ENCODE measurements around the gene CCDC181.
"Not testable (repeated sequence)": the region's sequence is repeated elsewhere in the genome, so short reads cannot be mapped to it uniquely, and the experiment has no call there.

Gene CCDC181

GRCh38 chr1:169427081-169427641 is at the start of gene CCDC181:
Gene CCDC181 (minus strand): TSS chr1:169427474. CDS start chr1:169424927, 2,547 bp downstream.
- DNase-seq = peak; percentile 24

GRCh38 chr1:169475806-169476387 is 48.6 kb upstream of the CCDC181 start:
- no peak for DNase-seq

- no peak for DNase-seq
Measured at GRCh38 chr1:169474302-169474995, 47.2 kb upstream of the CCDC181 start.

GRCh38 chr1:169473347-169473746 is 46.1 kb upstream of the CCDC181 start:
- DNase-seq = no peak

- DNase-seq = no peak
Measured at GRCh38 chr1:169472738-169473137, 45.5 kb upstream of the CCDC181 start.

GRCh38 chr1:169468982-169469381 is 41.7 kb upstream of the CCDC181 start:
- peak; percentile 7 for DNase-seq

GRCh38 chr1:169466259-169467230 is 39.3 kb upstream of the CCDC181 start:
- DNase-seq = peak; percentile 36

DNA sequence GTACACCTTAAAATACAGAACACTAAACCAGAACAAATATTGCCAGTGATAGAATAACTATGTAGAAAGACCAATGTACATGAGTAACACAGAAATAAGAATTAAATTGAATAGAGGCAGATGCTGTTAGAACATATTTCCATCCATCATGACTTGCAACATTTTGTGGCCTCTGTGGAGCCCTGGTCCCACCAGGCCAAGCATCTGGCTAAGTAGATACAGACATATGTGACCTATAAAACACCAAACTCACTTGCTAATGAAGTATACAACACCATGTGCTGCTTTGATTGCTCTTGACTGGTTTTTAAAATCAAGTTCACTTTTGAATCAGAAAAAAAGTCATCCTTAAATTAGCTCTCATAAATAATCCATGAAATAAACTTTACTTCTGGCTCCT is 38.0 kb upstream of the CCDC181 start:
- DNase-seq = no peak

GRCh38 chr1:169462385-169462784 is 35.1 kb upstream of the CCDC181 start:
- no peak for DNase-seq

DNA sequence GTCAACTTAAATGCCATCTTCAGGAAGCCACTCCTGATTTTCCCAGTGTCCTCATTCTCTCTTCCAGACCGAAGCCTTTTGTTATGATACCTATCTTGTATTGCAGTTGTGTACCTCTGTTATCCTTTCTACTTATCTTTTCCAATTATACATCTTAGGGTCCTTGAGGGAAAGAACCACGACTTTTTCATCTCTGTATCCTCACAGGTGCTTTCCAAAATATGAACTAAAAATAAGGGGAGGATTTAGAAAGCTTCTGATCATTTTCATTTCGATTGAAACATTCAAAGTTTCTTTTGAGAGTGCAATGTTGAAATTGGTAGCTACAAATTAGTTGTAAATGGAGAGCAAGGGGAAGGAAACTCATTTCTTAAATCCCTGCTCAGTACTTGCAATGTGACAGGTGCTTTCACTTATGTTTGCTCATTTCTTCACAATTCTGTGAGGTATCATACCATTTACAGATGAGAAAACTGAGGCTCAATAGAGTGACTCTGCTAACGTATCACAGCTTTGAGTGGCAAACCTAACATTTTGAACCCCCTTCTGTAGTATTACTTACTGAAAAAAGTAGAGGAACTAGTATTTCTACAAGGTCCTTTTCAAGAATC is 34.2 kb upstream of the CCDC181 start:
- no peak for DNase-seq

DNA sequence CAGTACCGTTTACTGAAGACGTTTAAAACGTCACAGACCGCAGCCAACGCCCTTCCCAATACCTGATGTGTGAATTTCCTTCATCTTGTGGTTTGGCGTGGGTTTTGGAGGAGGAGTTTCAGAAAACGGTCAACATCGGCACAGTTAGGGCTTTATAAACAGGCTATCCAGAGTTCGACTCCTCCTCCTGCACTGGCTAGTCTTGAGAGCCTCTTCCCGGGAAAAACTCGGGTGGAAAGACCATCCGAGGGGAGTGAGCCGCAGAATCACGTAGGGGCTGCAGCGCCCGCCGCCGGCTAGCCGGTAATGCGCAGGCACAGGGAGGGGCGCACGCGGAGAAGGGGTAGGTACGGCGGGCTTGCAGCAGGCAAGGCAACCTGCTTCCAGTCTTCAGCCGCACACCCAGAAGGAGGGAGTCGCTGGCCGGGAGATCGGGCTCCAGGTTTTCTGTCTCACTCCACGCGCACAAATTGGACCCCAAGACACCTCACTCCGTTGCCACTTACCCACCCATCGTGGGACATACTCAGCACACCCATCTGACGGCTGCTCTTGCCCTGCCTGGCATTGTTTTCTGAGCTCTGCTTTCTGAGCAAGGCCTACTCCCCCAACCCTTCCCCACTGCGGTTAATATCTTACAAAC is 33.0 kb upstream of the CCDC181 start:
- DNase-seq = peak; percentile 36

GRCh38 chr1:169457443-169457842 is 30.2 kb upstream of the CCDC181 start:
- no peak for DNase-seq

GRCh38 chr1:169456029-169456428 is 28.8 kb upstream of the CCDC181 start:
- no peak for DNase-seq

- no peak for DNase-seq
Measured at GRCh38 chr1:169452921-169453320, 25.6 kb upstream of the CCDC181 start.

GRCh38 chr1:169451218-169451824 is 24.0 kb upstream of the CCDC181 start:
- DNase-seq = no peak

DNA sequence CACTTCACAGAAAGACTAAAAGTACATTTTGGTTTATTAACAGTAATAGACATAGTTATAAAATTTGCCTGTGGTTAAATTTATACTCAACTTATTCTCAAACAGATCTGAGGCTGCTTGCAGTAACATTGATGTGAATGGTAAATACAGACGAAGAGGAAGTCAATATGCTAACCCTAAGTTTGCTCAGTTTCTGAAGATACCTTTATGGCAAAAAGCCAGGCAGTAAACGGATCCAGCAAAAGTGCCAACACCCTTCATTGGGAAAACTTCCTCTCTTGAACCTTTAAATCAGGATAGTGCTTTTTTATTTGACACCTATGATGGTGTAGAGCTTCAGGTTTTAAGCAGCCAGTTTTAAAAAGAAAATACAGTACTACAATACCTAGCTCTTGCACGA is 16.6 kb upstream of the CCDC181 start:
- DNase-seq = no peak

DNA sequence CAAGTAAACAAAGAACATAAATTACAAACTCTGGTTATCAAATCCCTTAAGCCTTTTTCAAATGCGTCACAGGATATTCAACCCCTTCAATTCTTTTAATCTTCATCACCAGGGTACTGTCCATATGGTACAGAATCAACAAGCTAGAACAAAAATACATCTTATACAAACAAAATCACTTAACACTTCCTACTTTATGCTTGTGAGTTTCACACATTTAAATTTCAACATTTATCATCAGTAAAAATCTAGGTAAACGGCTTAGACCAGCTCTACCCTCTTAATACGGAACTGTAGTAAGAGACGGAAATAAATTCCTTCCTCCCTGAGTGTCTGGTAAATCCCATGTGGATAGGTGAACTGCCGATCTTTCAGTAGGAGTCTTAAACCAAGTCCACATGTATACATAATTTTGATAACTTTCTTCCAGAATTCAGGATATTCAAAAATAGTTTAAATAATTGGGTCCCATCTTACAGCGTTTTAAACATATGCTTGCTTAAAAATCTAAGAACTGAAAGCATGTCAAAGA is 1.0 kb downstream of the CCDC181 start:
- DNase-seq = no peak

DNA sequence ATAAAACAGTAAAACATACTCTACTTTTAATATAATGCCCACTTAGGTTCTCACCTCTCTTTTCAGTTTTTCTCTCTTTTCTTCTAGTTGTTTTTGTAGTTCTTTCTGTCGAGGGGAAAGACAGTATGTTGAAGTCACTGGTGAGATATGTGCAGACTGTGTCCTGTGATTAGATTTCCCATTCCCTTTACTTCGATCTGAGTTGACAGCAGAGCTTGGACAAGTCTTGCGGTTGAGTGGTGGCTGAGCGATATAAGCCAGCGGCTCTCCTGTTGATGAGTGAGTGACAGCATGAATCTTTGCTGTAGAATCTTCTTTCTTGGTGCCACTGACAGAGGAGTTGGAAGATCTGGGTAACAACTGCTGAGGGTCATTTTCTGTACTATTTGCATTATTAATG is 6.0 kb downstream of the CCDC181 start:
- DNase-seq = no peak

DNA sequence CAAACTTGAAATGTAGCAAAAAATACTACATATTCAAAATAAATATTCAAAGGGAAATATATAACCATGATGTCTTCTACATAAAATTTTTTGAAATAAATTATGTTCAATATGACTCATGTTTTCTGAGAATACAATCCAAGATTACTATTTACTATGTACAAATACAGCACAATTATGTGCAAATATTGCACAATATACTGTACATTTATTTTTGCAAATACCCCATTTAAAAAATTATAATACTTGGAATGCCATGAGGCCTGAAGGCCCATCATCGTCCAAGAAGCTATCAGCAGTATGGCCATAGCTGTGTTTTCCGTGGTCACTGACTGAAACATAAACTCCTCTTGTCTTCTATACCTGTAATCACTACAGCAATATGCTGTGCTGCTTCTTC is 12.3 kb downstream of the CCDC181 start:
- DNase-seq = no peak

DNA sequence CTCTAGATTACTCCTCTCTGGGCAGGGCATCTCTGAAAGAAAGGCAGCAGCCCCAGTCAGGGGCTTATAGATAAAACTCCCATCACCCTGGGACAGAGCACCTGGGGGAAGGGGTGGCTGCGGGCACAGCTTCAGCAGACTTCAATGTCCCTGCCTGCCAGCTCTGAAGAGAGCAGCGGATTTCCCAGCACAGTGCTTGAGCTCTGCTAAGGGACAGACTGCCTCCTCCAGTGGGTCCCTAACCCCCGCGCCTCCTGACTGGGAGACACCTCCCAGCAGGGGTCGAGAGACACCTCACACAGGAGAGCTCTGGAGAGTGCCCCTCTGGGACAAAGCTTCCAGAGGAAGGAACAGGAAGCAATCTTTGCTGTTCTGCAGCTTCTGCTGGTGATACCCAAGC is 18.9 kb downstream of the CCDC181 start:
- DNase-seq = not testable (repeated sequence)

GRCh38 chr1:169402578-169402977 is 24.7 kb downstream of the CCDC181 start:
- DNase-seq = not testable (repeated sequence)

DNA sequence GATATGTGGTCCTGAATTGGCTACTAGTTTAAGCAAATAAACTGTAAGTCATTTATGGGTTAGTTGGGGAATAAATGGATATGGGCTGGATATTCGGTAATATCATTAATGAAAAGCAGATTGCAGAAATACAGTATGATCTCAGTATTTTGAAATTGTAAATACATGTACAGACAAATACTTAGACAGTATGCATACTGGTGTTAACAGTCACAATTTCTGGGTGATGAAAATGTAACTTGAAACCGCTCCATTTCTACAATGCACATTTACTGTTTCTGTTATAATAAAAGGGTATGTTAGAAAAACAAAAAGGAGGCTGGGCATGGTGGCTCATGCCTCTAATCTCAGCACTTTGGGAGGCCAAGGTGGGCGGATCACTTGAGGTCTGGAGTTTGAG is 31.3 kb downstream of the CCDC181 start:
- no peak for DNase-seq
